Measurements from ENCODE around the gene GNB3. TPM values are rescaled to one million over a fixed set of nuclear protein-coding genes. Genes with fewer than 3 reads are reported as not detected.

Gene GNB3
- total RNA-seq, 2 donors from 2014 or later: 0.62 to 0.72 TPM

DNA sequence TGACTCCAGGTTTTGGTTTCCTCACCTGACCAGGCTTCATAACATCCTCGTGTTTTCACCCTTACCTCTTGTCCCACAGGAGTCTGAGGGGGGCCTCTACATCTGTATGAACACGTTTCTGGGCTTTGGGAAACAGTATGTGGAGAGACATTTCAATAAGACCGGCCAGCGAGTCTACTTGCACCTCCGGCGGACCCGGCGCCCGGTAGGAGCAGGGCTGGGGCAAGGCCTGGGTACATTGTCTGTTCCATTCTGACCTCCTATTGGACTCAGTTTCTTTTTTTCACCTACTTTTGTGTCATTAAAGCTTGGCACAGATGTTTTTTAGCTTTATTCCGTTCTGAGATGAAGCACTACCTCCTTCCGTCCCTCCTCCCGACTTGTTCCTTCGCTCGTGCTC is 14.6 kb downstream of the GNB3 start:
- H3K36me3 ChIP-seq: peaks cover 9% of the 10 kb centered on the region
- no peak for TF ChIP-seq CTCF (IDR thresholded peaks at IDR 0.05)
- H3K27me3 ChIP-seq: no peaks in the 10 kb centered on the region
- H3K27ac ChIP-seq: no peak overlapping the region
- DNase-seq: no peak
- peaks cover 11% of the 10 kb centered on the region for H3K4me1 ChIP-seq
- intact Hi-C loops (cut with DNase I): no loop called here
- H3K9ac ChIP-seq (ENCODE audit: low read depth in 2 of 2, low read length in 2 of 2): no peak overlapping the region
- H3K4me3 ChIP-seq: no peak overlapping the region
- no peaks in the 10 kb centered on the region for H3K9me3 ChIP-seq

DNA sequence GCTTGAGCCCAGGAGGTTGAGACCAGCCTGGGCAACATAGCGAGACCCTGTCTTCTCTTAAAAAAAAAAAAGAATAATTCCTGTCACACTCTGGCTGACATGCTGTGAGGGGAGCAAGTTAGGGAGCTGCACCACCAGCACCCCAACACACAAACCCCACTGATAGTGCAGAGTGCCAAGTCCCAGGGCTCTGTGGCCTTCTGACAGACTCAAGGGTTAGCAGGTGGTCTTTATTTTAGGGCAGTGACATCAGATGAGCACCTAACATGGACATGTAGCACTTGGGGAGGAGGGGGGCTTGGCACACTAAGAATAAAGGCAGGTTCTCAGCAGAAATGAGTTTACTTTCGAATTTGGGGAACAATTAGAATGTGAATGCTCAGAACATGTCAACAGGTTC is 18.1 kb downstream of the GNB3 start:
- H3K4me1 ChIP-seq: no peaks in the 10 kb centered on the region
- peaks cover 14% of the 10 kb centered on the region for H3K36me3 ChIP-seq
- H3K4me3 ChIP-seq: no peak overlapping the region
- H3K9me3 ChIP-seq: no peaks in the 10 kb centered on the region
- no peak overlapping the region for H3K27ac ChIP-seq
- intact Hi-C loops (cut with DNase I): no loop called here
- DNase-seq: no peak
- H3K9ac ChIP-seq (ENCODE audit: low read depth in 2 of 2, low read length in 2 of 2): no peak overlapping the region
- TF ChIP-seq CTCF (IDR thresholded peaks at IDR 0.05): no peak
- no peaks in the 10 kb centered on the region for H3K27me3 ChIP-seq

- no peak for DNase-seq
- intact Hi-C loops (cut with DNase I): no loop called here
- peaks cover 14% of the 10 kb centered on the region for H3K36me3 ChIP-seq
These were observed 19.4 kb downstream of the GNB3 start for GRCh38 chr12:6860116-6860515.

DNA sequence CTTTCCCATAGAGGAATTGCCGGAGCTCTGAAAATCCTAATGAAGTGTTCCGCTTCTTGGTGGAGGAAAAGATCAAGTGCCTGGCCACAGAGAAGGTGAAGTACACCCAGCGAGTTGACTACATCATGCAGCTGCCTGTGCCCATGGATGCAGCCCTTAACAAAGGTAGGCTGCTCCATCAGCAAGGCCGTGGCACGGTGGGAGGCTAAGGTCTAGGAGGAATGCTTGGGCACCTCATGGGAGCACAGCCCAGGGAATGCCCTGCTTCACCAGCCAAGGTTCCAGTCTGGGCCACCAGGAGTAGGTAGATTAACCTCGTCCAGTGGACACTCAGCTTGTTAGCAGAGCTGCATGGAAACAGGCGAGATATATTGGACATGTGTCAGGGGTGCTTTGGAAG is 20.2 kb downstream of the GNB3 start:
- Histone ChIP-seq H3K4me3 (no peak overlapping the region), H3K27ac (no peak overlapping the region), H3K36me3 (peaks cover 14% of the 10 kb centered on the region), H3K27me3 (no peaks in the 10 kb centered on the region), H3K9ac (ENCODE audit: low read depth in 2 of 2, low read length in 2 of 2) (no peak overlapping the region), H3K9me3 (no peaks in the 10 kb centered on the region), H3K4me1 (no peaks in the 10 kb centered on the region)
- no peak for DNase-seq
- intact Hi-C loops (cut with DNase I): no loop called here
- no peak for TF ChIP-seq CTCF (IDR thresholded peaks at IDR 0.05)

More at GRCh38 chr12:6860116-6860515, 19.4 kb downstream of the GNB3 start:
- Histone ChIP-seq H3K9ac (ENCODE audit: low read depth in 2 of 2, low read length in 2 of 2) (no peak overlapping the region), H3K27me3 (no peaks in the 10 kb centered on the region), H3K4me1 (no peaks in the 10 kb centered on the region), H3K4me3 (no peak overlapping the region), H3K27ac (no peak overlapping the region), H3K9me3 (no peaks in the 10 kb centered on the region)
- TF ChIP-seq CTCF (IDR thresholded peaks at IDR 0.05): no peak

- no peak for DNase-seq
- intact Hi-C loops (cut with DNase I): no loop called here
- Histone ChIP-seq H3K4me1 (no peaks in the 10 kb centered on the region), H3K9me3 (no peaks in the 10 kb centered on the region), H3K27me3 (no peaks in the 10 kb centered on the region), H3K27ac (no peak overlapping the region), H3K4me3 (no peak overlapping the region), H3K9ac (ENCODE audit: low read depth in 2 of 2, low read length in 2 of 2) (no peak overlapping the region), H3K36me3 (peaks cover 14% of the 10 kb centered on the region)
- no peak for TF ChIP-seq CTCF (IDR thresholded peaks at IDR 0.05)
These were observed 20.7 kb downstream of the GNB3 start for GRCh38 chr12:6861391-6861790.

GRCh38 chr12:6863033-6863432 is 22.3 kb downstream of the GNB3 start:
- H3K9me3 ChIP-seq: no peaks in the 10 kb centered on the region
- H3K36me3 ChIP-seq: peaks cover 6% of the 10 kb centered on the region
- no peak overlapping the region for H3K27ac ChIP-seq
- H3K4me3 ChIP-seq: no peak overlapping the region
- H3K9ac ChIP-seq (ENCODE audit: low read depth in 2 of 2, low read length in 2 of 2): no peak overlapping the region
- intact Hi-C loops (cut with DNase I): no loop called here
- DNase-seq: no peak
- H3K27me3 ChIP-seq: no peaks in the 10 kb centered on the region
- H3K4me1 ChIP-seq: peaks cover 3% of the 10 kb centered on the region
- TF ChIP-seq CTCF (IDR thresholded peaks at IDR 0.05): no peak
